Osteoblast (primary cell): ENCODE data around the gene MPZL1. TPM values are rescaled to one million over a fixed set of nuclear protein-coding genes. Genes with fewer than 3 reads are reported as not detected.

Experiments used
- DNase-seq: peaks from one replicate; pipeline ENCODE4 v3.0.0; 2011; ENCODE audit warnings: low spot score, mixed read lengths; ENCODE audit not compliant: insufficient read length; ENCODE audit errors: missing footprints
- H2AFZ ChIP-seq: 2 replicates; pipeline ENCODE4 v1.6.0; 2011; ENCODE audit warnings: mild to moderate bottlenecking, low read length
- H3K27ac ChIP-seq: 2 replicates; pipeline ENCODE4 v1.5.1; 2011; ENCODE audit warnings: mild to moderate bottlenecking, low read depth, low read length, moderate library complexity
- H3K27me3 ChIP-seq: 2 replicates; pipeline ENCODE4 v1.6.0; 2012; ENCODE audit warnings: mild to moderate bottlenecking, control low read depth, inconsistent platforms, low read length, moderate library complexity; ENCODE audit not compliant: insufficient read depth
- H3K36me3 ChIP-seq: 2 replicates; pipeline ENCODE4 v1.5.1; 2011; ENCODE audit warnings: mild to moderate bottlenecking, low read length, control low read depth, moderate library complexity; ENCODE audit not compliant: insufficient read depth
- H3K4me1 ChIP-seq: 2 replicates; pipeline ENCODE4 v1.5.1; 2011; ENCODE audit warnings: mild to moderate bottlenecking, low read length, control low read depth, moderate library complexity; ENCODE audit not compliant: insufficient read depth
- H3K4me2 ChIP-seq: 2 replicates; pipeline ENCODE4 v1.6.0; 2011; ENCODE audit warnings: mild to moderate bottlenecking, low read length; ENCODE audit not compliant: insufficient read depth
- H3K4me3 ChIP-seq: fragments of 200-600 bp; sonication (generic); 3 replicates; pipeline ENCODE4 v1.5.1; 2012; ENCODE audit warnings: mild to moderate bottlenecking, low read length, inconsistent platforms; ENCODE audit not compliant: insufficient read depth
- H3K79me2 ChIP-seq: 2 replicates; pipeline ENCODE4 v1.6.0; 2012; ENCODE audit warnings: mild to moderate bottlenecking, low read length, control low read depth, inconsistent platforms; ENCODE audit not compliant: insufficient read depth
- H3K9me3 ChIP-seq: 2 replicates; pipeline ENCODE4 v1.5.1; 2011; ENCODE audit warnings: low read depth, low read length, control low read depth
- H4K20me1 ChIP-seq: 2 replicates; pipeline ENCODE4 v1.6.0; 2012; ENCODE audit warnings: mild to moderate bottlenecking, low read length, control low read depth; ENCODE audit not compliant: insufficient read depth
- CTCF ChIP-seq: IDR thresholded peaks from 2 replicates; pipeline ENCODE4 v1.5.1; 2011; ENCODE audit warnings: mild to moderate bottlenecking, low read depth, low read length, moderate library complexity; ENCODE audit errors: extremely low read depth
- total RNA-seq: library from RNA; depleted of rRNA; stranded (reverse); fragments of >200 nt; gene quantifications from 2 replicates; pipeline ENCODE4 v1.2.3, GENCODE V29; 2012

The MPZL1 gene
- total RNA-seq, 1 donor: 189 TPM

- H4K20me1 ChIP-seq: no peaks in the 10 kb centered on the region
- H3K4me3 ChIP-seq: no peak overlapping the region
- H3K27me3 ChIP-seq: peaks cover 43% of the 10 kb centered on the region
- H2AFZ ChIP-seq: no peak overlapping the region
- TF ChIP-seq CTCF: no peak
- no peak for DNase-seq
- H3K4me1 ChIP-seq: no peaks in the 10 kb centered on the region
- no peaks in the 10 kb centered on the region for H3K9me3 ChIP-seq
- no peaks in the 10 kb centered on the region for H3K79me2 ChIP-seq
- no peak overlapping the region for H3K27ac ChIP-seq
- H3K36me3 ChIP-seq: no peaks in the 10 kb centered on the region
- H3K4me2 ChIP-seq: no peak overlapping the region
Measured at GRCh38 chr1:167701510-167701909, 20.3 kb upstream of the MPZL1 start.

GRCh38 chr1:167703557-167703956 lies 18.2 kb upstream of the MPZL1 start:
- H3K36me3 ChIP-seq: no peaks in the 10 kb centered on the region
- H3K4me2 ChIP-seq: no peak overlapping the region
- no peaks in the 10 kb centered on the region for H4K20me1 ChIP-seq
- H3K27me3 ChIP-seq: peaks cover 48% of the 10 kb centered on the region
- no peak overlapping the region for H2AFZ ChIP-seq
- H3K9me3 ChIP-seq: no peaks in the 10 kb centered on the region
- no peak overlapping the region for H3K27ac ChIP-seq
- H3K79me2 ChIP-seq: no peaks in the 10 kb centered on the region
- H3K4me3 ChIP-seq: no peak overlapping the region
- H3K4me1 ChIP-seq: no peaks in the 10 kb centered on the region
- TF ChIP-seq CTCF: no peak
- no peak for DNase-seq

- Histone ChIP-seq H3K4me3 (no peak overlapping the region), H3K9me3 (no peaks in the 10 kb centered on the region), H3K4me2 (no peak overlapping the region), H4K20me1 (no peaks in the 10 kb centered on the region), H3K27me3 (peaks cover 48% of the 10 kb centered on the region), H3K79me2 (no peaks in the 10 kb centered on the region), H3K4me1 (peaks cover 9% of the 10 kb centered on the region), H3K27ac (no peak overlapping the region), H2AFZ (no peak overlapping the region), H3K36me3 (no peaks in the 10 kb centered on the region)
- TF ChIP-seq CTCF: no peak
- no peak for DNase-seq
Measured at GRCh38 chr1:167704715-167705114, 17.1 kb upstream of the MPZL1 start.

- H3K79me2 ChIP-seq: no peaks in the 10 kb centered on the region
- DNase-seq: no peak
- H4K20me1 ChIP-seq: no peaks in the 10 kb centered on the region
- H3K27ac ChIP-seq: no peak overlapping the region
- no peaks in the 10 kb centered on the region for H3K9me3 ChIP-seq
- H3K4me1 ChIP-seq: peaks cover 9% of the 10 kb centered on the region
- no peak overlapping the region for H3K4me3 ChIP-seq
- no peak overlapping the region for H3K4me2 ChIP-seq
- TF ChIP-seq CTCF: no peak
- H3K36me3 ChIP-seq: no peaks in the 10 kb centered on the region
- peaks cover 48% of the 10 kb centered on the region for H3K27me3 ChIP-seq
- no peak overlapping the region for H2AFZ ChIP-seq
Measured at GRCh38 chr1:167705250-167705649, 16.5 kb upstream of the MPZL1 start.
